GM18868 (cell line): ENCODE results near the gene SPOCK2.

ENCODE experiments used
- ATAC-seq: cut with Tn5 transposase; IDR thresholded peaks from one replicate; pipeline ENCODE4 v1.9.1; 2021; ENCODE audit warnings: mild to moderate bottlenecking, moderate library complexity; ENCODE audit not compliant: unreplicated experiment

Gene SPOCK2

DNA sequence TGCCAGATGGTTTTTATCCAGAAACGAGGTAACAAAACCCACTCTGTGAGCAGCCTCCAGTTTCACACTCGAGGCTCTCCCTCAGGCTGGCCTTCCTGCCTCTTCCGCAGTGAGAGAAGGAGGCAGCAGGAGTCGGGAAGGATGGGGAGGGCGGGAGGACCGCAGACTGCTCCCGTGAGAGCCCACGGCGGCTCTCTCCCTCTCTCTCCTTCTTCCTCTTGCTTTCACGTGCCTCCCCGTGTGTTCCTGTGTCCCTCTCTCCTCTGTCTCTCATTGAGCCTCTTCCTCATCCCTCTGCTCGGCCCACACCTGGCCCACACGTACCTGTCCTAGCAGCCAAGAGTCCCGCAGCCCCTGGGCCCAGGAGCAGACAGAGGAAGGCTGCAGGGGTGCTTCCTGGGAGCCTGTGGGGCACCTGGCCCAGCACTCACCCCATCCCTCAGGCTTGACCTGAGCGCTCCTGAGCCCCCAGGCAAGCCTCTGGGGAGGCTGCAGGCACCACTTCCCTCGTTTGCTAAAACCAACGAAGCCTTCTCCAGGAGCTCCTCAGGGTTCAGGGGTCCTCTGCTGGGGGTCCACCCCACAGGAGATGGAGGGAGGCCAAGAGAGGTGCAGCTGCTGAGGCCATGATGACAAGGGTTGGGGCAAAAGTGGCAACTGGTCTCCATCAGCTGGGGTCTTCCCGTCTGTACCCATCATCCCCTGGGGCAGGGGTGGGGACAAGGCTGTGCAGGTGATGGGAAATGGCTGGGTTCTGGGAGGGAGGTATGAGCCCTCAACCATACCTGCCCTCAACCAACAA lies 13.6 kb downstream of the SPOCK2 start:
- no peak for ATAC-seq

DNA sequence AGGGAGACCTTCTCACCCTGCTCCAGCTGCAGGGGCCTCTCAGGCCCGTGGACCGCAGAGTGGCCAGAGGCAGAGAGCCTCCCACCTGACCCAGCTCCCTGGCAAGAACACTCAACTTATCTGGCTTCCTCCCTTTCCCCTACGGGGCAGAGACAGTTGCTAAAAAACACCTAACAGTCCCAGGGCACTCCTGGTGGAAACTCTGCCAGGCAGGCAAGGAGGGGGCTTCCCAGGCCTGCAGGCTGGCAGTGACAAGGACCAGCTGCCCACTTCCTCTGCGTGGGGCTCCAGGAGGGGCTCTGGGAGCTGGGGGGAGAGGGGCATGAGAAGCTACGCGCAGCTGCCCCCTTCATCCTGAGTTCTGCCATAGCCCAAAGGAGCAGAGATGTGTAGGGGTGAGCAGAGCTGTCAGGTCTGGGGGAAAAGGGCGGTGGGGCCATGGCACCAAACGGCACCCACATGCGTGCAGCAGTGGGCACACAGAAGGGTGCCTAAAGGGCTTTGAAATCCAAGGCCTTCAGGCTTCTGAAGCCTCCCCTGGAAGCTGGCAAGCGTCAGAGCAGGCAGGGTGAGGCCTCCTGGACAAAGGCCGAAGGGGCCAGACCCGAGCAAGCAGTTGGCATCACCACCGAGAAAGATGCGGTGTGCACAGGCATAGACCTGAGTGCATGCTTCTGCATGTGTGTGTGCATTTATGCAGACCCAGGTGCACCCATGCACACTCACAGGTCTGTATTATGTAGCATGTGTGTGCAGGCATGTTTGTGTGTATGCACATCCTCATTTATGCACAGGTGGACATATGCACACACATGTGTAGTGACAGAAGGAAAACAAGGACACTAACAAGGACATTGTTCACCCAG lies 14.4 kb downstream of the SPOCK2 start:
- ATAC-seq, result no peak

DNA sequence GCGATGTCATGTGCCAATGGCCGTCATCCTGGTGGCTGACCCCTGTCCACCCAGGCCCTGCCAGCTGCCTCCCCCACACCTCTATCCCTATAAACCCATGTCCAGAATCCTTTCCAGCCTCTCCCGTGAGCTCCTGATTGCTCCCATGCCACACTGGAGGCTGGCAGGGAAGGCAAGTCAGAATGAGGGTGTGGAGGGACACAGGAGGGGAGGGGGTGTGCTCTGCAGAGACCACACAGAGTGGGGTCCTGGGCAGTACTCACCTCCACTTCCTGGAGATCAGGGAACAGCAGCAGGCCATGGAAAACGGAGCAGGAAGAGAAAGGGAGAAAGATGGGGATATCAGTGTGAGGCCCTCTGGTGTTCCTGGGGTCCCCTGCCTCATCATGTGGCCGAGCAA lies 15.7 kb downstream of the SPOCK2 start:
- no peak for ATAC-seq

DNA sequence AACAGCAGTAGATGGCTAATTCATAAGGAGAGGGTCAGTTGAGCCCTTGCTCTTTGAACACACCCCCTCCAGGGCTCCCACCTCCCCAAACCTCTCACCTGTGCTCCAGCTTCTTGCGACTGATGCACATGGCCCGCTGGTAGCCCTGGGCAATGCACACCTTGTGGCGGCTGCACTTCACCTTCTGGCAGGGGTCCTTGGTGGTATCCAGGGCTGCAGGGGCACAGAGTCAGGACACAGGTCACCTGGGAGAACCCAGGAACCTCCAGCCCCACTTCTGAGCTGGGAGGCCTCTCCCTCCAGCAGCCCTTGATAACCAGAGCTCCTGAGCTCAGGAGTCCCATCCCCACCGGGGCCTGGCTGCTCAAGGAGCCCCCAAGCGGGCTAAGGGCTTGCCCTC lies 16.3 kb downstream of the SPOCK2 start:
- no peak for ATAC-seq

DNA sequence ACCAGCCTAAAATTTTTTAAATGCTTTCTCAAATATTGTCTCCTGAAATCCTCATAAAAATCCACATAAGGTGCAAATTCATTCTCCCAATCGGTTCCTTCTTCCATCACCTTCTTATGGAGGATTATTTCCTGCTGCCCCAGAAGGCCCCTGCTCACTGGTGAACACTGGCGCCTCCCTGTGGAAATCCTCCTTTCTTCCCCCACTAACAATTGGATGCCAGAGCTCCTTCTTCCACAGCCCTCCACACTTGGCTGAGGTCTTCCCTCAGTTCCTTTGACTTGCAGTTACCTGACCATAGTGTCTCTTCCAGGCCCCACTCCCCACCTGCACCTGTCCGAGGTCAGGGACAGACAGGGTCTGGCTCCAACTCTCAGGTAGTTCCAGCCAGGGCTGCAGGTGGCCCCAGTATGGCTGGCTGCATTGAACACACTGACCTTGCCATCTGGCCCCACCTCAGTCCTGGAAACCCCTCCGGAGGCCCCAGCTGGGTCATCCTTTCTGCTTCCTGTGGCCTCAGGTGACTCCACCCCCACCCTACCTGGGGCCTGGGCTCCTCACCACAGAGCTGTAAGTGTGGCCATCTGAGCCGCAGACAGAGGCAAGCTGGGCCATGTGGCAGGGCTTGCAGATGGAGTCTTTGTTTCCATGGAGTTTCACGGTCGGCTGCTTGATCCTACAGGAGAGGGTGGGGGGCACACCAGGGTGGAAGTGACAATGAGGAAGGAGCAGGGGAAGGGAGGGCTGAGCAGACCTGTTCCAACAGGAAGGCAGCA lies 18.4 kb downstream of the SPOCK2 start:
- ATAC-seq, result no peak

DNA sequence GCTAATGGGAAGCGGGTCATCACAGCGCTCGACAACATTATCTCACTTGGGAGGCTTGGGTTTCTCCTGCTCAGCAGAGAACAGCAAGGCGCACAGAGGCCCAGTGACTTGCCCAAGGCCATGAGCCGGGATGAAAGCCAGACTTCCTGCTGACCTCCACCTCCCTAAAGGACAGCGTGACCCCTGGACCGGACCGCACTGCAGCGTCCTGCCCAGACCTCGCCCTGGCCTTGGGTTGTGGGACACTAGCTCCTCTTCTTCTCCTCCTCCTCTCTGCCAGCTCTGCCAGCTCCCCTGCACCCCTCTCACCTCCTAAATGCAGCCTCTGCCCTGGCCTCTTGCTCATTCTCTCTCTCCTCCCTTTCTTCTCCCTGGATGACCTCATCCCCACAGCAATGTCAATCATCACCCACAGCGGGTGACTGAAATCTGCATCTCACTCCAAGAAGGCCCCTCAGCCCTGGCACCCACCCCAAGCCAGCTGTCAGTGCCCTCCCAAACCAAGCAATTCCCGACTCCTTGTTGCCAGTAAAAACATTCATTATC lies 19.4 kb downstream of the SPOCK2 start:
- ATAC-seq, result no peak

DNA sequence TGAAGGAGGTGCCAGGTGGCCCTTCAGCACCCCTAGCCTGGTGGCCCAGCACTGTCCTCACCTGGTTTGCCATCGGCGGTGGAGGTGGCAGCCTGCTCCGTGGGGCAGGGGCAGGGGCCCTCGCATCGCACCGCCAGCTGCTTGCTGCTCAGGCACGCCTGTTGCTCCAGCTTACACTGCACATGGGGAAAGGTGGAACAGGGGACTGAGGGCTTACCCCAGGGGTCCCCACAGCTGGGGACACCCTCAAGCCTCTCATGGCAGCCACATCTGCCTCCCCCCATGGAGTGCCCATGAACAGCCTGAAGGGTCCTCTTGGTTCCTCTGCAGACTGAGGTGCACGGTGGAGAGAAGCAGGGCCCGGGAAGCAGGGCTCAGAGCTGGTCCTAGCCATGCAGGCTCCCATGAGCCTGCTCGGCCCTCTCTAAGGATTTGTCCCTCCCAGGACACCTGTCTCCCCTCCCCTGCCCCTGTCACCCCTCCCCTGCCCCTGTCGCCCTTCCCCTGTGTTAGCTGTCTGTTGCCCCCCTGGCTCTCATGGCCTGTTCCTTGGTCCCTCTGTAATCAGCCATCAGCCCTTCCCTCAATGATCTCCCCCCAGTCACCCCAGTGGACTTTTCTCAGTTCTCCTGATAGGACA lies 20.1 kb downstream of the SPOCK2 start:
- no peak for ATAC-seq

DNA sequence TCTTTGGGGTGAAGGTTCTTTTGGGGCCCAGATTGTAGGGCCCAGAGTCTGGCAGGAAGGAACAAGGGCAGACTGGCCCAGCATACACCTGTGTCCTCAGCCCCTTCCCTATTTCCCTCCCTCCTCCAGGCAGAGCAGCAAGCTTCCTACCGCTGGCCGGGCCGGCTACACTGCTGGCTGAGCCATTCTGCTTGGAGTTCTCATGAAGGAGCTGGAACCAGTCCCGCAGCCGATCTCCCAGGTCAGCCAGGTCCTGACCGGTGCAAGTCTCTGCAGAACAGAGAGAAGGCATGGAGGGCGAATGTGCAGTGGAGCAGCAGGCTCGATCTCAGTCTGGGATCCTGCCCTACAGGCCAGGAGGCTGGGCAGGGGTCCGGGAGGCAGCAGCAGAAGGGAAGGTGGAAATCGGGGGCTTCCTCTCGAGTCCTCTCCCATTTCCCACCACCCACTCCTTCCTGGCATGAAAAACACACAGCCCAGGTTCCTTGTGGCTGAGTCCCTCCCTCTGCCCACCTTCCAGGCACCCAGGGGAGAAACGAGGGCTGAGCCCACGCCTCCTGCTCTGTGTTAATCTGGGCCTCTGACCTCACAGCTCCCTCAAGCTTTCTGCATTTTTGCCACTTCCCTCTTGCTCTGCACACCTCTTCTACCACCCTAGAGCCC lies 20.8 kb downstream of the SPOCK2 start:
- ATAC-seq, result no peak

DNA sequence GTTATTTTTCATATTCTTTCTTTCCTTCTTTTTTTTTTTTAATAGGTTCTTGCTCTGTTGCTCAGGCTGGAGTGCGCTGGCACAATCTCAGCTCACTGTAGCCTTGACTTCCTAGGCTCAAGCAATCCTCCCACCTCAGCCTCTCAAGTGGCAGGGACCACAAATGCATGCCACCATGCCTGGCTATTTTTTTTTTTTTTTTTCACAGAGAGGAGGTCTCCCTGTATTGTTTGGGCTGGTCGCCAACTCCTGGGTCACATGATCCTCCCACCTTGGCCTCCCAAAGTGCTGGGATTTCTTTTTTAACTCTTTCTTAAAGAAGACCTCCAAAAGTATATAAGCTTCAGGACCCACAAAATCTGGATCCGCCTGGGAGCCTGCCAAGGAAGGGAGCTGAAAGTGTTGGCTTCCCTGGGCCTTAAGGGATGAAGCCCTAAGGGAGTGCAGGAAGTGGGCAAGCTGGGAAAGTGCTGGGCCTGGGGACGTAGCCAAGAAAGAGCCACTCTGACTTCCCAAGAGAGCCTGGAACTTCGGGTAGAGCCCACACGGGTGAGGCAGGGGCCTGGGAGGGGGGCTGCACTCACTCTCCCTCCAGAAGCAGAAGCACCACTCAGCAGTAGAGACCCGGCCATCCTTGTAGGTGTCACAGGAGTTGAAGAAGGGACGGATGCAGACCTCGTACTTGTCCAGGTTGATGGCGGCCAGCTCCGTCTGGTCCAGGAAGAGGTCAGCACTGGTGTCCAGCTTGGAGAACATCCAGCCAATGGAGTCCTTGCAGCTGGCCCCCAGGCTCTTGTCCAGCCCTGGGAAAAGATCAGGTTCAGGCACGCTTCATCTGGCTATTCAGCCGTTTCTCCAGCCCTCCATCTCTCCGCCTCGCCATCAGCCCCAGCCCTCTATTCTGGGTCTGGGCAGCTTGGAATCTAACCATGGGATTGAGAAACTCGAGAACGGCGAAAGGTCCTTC lies 21.8 kb downstream of the SPOCK2 start:
- no peak for ATAC-seq

DNA sequence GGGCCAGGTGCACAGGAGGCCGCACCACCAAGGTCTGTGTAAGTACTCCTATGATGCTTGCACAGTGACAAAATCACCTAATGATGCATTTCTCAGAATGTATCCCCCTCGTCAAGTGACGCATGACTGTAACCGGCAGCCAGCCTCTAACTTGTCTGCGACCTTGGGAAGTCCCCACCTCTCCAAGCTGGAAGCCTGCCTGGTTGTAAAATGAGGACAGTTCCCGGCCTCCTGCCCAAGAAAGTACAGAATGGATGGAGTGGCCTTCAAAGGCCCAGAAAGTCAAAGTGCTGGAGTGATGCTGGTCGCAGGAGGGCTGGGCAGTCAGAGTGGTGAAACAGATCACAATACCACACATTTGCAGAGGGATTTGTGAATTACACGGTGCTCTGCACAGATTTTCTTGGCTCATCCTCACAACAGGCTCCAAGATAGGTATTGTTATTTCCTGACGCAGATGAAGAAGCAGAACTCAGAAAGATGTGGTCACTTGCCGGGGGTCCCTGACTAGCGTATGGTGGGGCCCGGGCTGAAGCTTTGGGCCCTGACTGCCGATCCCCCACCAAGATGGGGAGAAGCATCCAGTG lies 22.8 kb downstream of the SPOCK2 start:
- ATAC-seq, result no peak

DNA sequence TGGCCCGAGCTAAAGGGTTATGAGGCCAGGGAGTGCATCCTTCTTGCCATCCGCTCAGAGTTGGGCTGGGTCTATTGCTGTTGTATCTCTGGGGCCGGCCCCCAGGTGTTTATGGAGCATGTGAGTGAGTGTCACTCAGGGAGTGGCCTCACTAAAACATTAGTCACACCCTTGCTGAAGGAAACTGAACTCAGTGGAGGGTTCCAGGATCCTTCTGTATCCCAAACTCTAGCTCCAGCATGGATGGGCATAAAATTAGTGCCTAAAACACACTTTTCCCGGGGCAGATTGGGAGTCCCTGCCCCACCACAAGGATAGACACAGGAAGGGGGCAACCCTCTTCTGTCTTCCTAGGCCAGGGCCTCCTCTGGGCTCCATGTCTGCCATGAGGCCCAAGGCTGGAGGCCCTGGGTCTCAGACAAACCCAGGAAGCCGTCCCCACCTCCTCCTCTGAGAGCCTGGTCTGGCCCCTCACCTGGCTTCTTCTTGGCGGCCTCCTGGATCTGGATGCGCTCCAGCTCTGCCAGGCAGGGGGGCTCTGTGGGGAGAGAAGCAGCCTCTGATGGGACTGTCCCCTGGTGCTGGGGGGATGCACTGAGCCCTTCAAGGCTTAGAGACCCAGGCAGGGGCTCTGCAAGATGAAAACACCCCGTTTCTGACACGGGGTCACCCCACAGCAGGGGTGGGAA lies 24.5 kb downstream of the SPOCK2 start:
- ATAC-seq, result no peak

DNA sequence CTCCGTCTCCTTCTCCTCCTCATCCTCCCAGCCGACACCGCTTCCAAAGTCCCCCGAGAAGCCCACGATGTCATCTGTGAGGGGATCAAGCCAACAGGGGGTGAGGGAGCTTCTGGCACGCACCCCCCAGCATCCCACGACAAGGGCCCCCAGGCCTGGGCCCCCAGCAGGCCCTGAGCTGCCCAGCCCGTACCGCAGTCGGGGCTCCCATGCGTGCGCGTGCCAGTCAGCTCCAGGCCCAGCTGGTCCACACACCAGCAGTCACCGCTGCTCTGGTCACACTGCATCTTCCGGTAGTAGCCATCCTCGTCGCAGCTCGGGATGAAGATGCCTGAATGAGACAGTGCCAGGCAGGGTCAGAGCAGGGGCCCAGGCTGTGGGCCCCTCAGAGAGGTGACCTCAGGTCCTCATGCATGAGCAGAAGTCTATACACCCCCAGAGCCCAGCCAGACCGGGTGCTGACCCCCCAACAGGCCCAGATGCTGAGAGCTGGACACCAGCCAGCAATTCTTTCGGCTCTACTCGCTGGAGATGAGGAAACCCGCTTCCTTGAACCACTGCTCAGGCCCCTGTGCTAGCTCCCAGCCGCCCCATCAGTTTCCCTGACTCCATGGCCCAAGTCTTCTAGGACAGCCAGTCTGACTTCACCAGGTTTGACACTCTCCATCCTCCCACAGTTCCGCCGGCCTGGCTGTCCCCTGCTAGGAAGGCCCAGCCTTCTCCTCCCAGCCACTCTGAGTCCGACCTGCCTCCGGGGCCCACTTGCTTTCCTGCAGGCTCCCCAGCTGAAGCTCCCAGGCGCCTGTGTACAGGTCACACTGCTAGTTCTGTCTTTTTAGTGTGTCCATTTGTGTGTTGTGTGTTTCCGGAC lies 25.3 kb downstream of the SPOCK2 start:
- ATAC-seq, result no peak

DNA sequence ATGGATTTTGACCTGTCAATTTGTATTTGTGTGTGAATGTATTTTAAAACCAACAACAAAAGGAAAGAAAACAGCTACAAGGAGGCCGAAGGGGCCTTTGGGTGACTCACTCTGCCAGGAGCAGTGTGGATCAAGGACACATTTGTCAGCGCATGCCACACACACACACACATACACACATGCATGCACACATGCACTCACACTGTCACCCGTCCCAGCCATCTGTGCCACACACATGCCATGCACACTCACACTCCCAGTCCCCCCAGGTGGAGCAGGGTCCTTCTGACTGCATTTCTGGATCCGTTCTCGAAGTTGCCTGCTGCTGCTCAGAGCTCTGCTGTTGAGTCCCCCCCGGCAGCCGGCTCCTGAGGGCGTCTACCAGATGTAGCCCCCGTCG lies 26.0 kb downstream of the SPOCK2 start:
- no peak for ATAC-seq

DNA sequence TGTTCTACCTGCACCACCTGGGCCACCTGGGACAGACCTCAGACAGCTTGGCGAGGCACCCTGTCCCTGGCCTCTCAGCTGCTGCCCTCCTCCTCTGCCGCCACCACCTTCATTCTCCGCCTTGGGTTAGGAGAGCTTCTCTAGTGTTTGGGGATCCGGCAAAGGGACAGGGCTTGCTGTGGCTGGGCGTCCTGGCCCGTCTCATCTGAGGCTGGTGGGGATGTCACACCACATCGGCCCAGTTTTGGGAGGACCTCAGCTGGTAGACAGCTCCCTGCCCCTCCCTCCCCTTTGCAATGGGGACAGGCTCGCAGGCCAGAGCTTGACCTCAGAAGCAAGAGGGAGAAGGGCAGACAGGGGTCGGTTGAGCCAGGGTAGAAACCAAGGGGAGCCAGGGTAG lies 26.4 kb downstream of the SPOCK2 start:
- ATAC-seq, result no peak

DNA sequence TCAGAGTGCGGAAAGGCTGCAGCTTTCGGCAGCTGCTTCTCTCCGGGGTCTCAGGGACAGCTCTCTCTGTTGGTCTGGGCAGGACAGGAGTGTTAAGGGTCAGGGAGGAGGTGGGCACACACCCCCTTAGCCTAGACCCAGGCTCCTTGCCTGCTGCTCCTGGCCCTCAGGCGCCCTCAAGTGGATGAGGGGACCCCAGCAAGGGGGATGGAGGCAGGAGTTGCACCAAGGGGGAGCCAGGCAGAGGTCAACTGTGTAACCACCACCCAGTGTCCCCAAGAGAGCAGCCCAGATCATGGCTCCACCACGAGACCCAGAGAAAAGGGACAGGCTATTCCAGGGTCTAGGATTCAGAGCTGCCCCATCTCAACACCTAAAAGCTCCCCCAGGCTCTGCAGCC lies 26.9 kb downstream of the SPOCK2 start:
- no peak for ATAC-seq

DNA sequence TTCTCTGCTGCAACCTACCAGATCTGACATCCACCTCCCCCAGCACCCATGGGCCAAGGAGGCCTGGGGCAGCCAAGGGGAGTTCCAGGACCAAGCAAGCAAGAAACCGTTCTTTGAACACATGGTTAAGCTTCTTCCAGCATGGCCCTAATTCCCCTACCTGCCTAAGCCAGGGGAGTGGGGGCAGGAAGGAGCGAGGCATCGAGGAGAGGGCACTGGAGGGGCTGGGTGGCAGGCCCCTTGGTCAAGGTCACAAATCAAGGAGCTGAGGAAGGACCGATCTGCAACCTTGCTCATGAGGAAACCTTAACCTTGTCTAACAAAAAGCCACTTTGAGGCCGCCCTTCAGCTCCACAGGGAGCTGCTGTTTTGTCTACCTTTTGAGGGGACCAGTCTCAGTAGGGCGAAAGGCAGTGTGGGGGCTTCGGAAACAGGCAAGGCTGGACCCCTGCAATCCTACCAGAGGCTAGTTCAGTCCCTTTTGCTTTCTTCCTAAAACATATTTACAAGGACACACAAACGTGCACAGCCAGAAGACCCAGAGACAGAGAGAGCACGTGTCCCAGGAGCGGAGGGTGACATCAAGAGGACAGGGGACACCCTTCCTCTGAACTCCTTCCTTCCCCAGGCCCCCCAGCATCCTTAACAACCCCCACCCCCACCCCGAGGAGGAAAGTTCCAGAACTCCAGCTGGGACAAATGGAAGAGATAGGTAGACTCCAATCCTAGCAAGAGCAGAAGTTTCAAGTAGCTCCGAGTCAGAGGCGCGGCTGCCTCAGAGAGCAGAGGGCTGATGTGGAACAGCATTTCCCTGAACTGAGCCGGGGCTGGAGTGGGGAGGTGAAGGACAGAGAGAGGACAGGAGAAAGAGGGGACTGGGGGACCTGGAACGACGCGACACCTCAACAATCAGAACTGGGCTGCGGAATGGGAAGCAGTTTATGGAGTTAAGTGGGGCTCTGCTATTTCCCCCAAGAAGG lies 28.2 kb downstream of the SPOCK2 start:
- ATAC-seq, result no peak
